Panc1 (cell line): ENCODE measurements around the gene KCTD13.

ENCODE experiments used
- POLR2AphosphoS5 ChIP-seq: IDR thresholded peaks from 2 replicates; pipeline ENCODE4 v1.6.1; 2012; ENCODE audit warnings: mild to moderate bottlenecking, low read depth, low read length, moderate library complexity
- REST ChIP-seq, 2 experiments: IDR thresholded peaks; 2 replicates each; pipeline ENCODE4 v1.6.1; 2011 to 2012; ENCODE audit warnings: low read depth in 2 of 2, control low read depth in 1 of 2, low read length in 1 of 2, mild to moderate bottlenecking in 1 of 2, moderate library complexity in 1 of 2; ENCODE audit not compliant: insufficient read depth in 1 of 2
- SIN3A ChIP-seq: IDR thresholded peaks from 2 replicates; pipeline ENCODE4 v1.6.1; 2012; ENCODE audit warnings: low read depth, mild to moderate bottlenecking, low read length, moderate library complexity, borderline replicate concordance; ENCODE audit not compliant: insufficient read depth
- TCF7L2 ChIP-seq: IDR thresholded peaks from 2 replicates; pipeline ENCODE4 v1.6.1; 2011; ENCODE audit warnings: mild to moderate bottlenecking, low read depth, low read length, inconsistent platforms
- TF ChIP-seq, protein P1 (sequence below): fragments of 450-650 bp; IDR thresholded peaks from 2 replicates; pipeline ENCODE4 v1.5.1; 2017; ENCODE audit warnings: mild to moderate bottlenecking

- TF ChIP-seq, protein P1, sequence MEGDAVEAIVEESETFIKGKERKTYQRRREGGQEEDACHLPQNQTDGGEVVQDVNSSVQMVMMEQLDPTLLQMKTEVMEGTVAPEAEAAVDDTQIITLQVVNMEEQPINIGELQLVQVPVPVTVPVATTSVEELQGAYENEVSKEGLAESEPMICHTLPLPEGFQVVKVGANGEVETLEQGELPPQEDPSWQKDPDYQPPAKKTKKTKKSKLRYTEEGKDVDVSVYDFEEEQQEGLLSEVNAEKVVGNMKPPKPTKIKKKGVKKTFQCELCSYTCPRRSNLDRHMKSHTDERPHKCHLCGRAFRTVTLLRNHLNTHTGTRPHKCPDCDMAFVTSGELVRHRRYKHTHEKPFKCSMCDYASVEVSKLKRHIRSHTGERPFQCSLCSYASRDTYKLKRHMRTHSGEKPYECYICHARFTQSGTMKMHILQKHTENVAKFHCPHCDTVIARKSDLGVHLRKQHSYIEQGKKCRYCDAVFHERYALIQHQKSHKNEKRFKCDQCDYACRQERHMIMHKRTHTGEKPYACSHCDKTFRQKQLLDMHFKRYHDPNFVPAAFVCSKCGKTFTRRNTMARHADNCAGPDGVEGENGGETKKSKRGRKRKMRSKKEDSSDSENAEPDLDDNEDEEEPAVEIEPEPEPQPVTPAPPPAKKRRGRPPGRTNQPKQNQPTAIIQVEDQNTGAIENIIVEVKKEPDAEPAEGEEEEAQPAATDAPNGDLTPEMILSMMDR = no peak
- TF ChIP-seq TCF7L2 (no peak), SIN3A (no peak), POLR2AphosphoS5 (no peak), REST (IDR thresholded peaks at IDR 0.05; ENCODE audit: insufficient read depth in 1 of 2, low read depth in 2 of 2, low read length in 1 of 2) (no peak)
Observed at GRCh38 chr16:29883987-29884386, 42.0 kb downstream of the KCTD13 start.
